Measurements from ENCODE around the gene PRKAG2.

PRKAG2 gene

GRCh38 chr7:151781161-151781845 is 95.6 kb downstream of the PRKAG2 start:
- DNase-seq, result no peak

DNA sequence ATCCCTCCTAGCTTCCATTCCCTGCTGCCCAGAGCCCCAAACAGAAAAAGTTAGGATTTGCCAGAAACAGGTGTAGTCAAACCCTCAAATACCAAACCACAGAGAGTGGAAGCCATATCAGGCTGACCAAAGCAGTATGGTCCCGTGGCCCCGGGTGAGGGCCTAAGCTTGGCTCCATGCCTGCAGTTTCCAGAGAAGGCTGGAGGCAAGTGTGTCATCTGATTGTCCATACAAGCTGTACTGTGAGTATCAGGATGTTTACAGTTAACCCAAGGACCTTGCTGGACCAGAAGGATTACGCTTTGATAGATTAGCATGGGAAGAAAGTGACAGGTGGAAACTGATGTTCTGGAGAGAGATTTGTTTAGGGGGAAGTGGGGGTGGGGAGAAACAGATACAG is 96.3 kb downstream of the PRKAG2 start:
- DNase-seq, result no peak

DNA sequence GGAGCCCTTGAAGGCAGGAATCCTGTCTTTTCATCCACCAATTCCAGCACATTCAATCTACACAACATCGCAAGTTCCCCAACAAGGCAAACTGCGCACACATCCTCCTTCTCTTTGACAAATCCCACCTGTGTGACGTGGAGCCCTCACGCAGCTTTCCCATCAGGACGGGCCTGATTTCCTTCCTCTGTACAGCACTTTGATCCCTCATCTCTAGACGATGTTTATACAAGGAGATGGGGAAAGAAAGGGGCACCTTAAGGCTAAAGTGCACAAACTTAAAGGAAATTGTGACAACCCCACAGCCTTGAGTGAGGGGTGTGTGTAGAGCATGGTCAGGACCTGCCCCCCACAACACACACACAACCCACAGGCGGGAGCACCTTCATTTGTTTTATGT is 97.2 kb downstream of the PRKAG2 start:
- no peak for DNase-seq

GRCh38 chr7:151779255-151779654 is 97.7 kb downstream of the PRKAG2 start:
- DNase-seq, result no peak

GRCh38 chr7:151777908-151778670 is 98.8 kb downstream of the PRKAG2 start:
- DNase-seq, result no peak

- no peak for DNase-seq
Measured at GRCh38 chr7:151777495-151777880, 99.4 kb downstream of the PRKAG2 start.

DNA sequence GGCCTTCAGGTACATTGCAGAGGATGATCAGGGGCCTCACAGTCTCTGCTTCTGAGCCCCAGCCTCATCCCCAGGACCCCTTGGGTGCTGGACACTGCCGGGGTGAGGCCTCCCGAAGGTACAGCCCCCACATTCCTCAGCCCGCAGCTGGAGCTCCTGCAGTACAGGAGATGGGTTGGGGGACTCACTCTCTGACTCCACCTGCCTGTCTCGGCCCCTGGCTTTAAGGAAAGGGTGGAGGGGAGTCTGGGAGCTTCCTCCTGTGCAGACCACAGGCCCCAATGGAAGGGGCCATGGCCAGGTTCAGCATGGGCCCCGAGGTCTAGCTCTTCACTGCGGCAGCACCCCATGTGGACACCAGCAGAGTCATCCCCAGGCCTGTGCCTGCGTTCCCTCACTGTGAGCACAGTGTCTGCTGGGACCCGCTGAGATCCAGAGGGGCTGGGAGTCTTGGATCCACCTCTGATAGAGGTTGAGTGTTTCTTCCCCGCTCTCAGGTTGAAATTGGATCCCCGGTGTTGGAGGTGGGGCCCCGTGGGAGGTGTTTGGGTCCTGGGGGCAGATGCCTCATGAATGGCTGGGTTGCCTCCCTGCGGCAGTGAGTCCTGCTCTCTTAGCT is 99.9 kb downstream of the PRKAG2 start:
- DNase-seq, result no peak

DNA sequence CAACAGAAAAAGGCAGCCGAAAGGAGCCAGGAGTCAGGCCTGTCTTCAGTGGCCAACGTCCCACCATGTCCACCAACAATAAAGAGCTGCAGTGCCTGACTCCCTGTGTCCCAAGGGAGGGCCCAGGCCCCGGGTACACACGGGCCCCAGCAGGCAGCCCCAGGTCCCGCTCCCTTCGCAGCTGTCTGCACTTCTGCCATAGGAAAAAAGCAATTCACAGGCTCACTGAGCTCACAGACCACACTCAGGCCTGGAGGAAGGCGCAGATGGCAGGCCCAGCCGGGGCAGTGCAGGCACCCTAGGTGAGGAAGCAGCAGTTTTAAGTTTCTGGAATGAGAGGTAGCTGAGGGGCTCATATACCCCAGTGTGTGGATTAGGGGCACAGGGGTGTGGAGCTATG is 100.5 kb downstream of the PRKAG2 start:
- no peak for DNase-seq

DNA sequence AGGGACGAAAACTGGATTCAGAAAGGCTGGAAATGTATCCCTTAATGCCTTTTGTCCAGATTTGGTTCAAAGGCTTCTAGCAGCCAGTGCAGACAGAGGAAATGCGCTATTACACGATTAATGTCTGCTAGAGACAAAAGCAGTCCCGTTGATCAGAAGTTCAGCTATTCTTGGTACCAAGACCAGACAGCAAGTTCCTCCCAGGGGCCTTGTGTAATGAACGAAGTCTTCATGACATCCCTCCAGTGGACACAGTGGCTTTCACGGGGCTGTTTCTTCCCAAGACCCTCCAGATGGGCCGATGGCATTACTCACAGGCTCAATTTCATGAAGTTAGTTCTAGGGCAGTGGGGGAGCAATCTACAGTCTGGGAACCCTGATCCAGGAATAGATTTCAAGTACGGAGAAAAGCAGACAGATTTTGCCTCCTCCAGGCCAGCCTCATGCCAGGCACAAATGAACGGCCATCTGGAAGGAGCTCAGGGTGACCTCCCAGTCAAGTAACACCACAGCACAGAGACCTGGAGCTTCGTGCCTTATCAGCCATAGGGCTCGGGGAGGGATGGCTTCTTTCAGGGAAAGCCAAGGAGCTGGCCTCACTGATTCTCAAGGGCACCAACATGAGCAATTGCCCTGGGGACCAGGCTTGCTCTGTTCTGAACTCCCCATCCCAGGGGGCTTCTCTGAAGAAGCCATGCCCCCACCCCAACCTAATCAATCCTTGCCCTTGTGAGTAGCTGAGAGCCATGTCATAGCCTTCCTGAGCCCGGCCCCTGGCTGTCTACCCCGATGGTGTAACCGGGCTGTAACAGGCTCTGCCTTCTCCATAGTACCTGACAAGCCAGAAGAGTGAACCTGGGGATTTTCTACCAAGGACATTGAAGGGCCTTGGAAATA is 101.1 kb downstream of the PRKAG2 start:
- no peak for DNase-seq

- no peak for DNase-seq
Measured at GRCh38 chr7:151774951-151775350, 102.0 kb downstream of the PRKAG2 start.

DNA sequence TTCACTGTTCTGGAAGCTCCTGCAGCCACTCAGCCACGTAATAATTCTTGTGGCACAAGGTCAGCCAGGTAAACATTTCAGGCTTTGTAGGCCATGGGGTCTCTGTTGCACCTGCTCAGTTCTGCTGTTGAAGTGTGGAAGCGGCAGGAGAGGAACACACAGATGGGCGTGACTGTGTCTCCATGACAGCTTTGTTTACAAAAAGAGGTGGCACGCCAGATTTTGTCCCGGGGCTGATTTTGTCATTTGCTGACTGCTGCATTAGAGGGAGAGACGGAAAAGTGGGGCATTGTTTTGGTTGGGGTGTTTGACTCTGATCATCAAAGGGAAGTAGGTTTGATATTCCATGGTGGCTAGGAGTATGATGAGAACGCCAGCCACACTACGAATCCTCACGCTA is 103.1 kb downstream of the PRKAG2 start:
- peak; percentile 80 for DNase-seq

DNA sequence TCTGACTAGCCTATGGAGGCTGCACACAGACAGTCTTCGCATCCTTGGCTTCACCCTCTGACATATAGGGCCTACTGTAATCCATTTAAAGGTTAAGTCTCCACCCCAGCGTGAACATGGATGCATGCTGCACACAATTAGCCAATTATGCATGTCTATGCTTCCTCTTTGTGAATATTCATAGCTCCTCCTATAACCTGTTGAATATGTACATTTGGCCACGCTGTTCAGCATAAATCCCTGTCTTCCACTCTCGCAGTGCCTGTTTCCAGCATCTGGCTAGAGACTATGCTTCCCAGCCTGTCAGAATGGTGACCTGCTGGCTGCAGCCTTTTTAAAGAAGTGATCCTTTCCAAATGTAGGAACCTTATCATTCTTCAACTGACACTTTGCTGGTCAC is 106.7 kb downstream of the PRKAG2 start:
- no peak for DNase-seq

DNA sequence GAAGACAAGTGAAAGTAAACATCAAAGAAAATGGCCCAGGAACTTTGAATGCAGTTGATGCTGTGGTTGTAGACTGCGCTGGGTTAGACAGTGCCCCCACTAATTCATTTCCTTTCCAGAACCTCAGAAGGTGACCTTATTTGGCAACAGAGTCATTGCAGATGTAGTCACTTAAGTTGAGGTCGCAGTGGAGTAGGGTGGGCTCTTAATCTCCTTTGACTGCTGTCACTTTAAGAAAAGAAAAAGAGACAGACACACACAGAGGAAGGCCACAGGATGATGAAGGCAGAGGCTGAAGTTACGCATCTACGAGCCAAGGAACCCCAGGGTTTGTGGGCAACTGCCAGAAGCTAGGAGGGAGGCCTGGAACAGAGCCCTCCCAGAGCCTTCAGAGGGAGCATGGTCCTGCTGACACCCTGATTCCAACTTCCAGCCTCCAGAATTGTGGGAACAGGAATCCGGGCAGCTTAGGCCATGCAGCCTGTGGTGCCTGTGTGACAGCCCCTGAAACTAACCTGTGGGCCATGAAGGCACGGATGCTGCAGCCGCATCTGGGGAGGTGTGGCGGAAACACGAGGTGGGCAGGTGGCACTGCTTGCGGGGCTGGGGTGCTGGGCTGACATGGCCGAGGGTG is 107.6 kb downstream of the PRKAG2 start:
- no peak for DNase-seq

GRCh38 chr7:151768805-151769187 is 108.1 kb downstream of the PRKAG2 start:
- no peak for DNase-seq

GRCh38 chr7:151767557-151767956 is 109.4 kb downstream of the PRKAG2 start:
- no peak for DNase-seq

GRCh38 chr7:151764056-151764920 is 112.6 kb downstream of the PRKAG2 start:
- DNase-seq, result no peak

DNA sequence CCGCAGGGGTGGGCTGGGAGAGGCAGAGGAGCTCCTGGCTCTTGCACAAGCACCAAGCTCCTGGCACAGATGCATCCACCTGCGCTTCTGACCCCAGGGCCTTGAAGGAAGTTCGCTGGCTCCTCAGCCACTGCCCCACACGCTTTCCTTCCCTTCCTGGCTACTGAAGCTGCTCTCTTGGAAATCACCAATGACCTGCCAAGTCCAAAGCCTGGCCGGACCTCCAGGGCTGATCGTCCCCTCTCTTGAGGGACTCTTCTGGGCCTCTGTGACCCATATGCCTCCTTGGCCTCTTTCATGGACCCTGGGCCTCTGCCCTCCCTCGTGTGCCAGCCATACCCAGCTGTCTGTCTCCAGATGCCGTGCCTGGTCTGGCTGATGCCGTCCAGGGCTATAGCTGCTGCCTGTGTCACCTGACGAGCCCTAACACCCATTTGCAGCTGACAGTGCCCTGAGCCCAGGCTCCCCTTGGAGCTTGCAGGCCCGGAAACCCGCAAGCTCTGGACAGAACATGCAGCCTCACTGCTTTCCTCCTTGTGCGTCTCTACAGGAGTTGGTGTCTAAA is 113.4 kb downstream of the PRKAG2 start:
- no peak for DNase-seq

- no peak for DNase-seq
Measured at GRCh38 chr7:151762583-151763245, 114.2 kb downstream of the PRKAG2 start.

- no peak for DNase-seq
Measured at GRCh38 chr7:151761957-151762356, 115.0 kb downstream of the PRKAG2 start.

GRCh38 chr7:151761231-151761630 is 115.7 kb downstream of the PRKAG2 start:
- no peak for DNase-seq

DNA sequence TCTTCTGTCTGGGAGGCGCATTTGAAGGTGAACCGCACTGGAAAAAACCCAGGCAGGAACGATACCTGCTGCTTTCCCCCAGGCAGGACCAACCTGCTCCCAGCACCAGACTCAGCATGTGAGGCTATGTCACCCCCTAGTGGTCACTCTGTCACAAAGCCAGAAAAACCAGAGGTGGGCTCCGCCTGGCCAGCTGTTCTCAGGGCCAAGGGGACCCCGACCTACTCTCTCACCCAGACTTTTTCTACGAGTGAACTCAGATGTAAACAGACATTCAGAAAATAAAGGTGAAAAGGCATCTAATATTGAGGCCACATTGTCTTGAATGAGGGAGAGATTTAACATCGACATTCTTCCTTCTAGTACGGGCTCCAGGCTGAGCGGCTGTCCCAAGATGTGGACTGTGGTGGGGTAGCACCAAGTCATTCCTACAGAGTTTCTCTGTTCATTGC is 117.3 kb downstream of the PRKAG2 start:
- DNase-seq, result peak; percentile 24

Data from DMS153 (cell line).